Measurements from ENCODE around the gene MKNK2.

MKNK2 gene

DNA sequence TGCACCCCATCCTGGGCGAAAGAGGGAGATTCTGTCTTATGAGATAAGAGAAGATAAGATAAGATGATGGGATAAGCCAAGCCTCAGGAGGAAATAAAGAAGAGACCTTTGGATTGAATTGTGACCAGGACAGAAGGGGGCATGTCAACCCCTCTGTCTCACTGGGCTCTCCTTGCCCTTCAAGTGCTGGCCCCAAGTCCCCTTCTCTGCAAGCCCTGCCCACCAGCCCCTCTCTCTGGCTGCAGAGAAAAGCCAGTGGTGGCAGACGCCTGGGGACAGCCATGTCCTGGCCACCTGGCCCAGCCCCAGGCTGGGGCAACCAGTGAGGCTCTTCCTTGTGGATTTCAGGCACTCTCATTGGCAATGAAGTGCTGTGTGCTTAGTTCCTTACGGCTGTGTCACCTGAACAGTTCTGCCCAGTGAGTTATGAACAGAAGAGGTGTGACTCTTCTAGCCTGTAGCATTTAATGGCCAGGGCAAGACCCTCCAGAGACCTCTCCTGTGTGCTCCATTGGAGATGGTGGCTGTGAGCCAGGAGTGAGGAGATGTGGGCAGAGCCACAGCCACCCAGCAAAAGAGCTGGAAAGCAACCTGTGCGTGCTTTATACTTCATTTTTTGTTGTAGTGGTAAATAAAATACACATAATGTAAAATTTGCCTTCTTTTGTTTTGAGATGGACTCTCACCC lies 29.4 kb downstream of the MKNK2 start:
- no peaks in the 10 kb centered on the region for H3K9me3 ChIP-seq (ENCODE audit: low read length)
- H2AFZ ChIP-seq (ENCODE audit: low read length): no peak overlapping the region
- H3K4me1 ChIP-seq (ENCODE audit: insufficient read depth, low read length, severe bottlenecking): peaks cover under 1% of the 10 kb centered on the region
- no peak overlapping the region for H3K4me3 ChIP-seq (ENCODE audit: low read depth, low read length, poor library complexity, severe bottlenecking)
- H3F3A ChIP-seq (ENCODE audit: insufficient read depth, low read length): no peaks in the 10 kb centered on the region
- no peak overlapping the region for H3K27ac ChIP-seq (ENCODE audit: low read depth, low read length, poor library complexity, severe bottlenecking)
- H3K27me3 ChIP-seq (ENCODE audit: insufficient read depth, low read length): no peaks in the 10 kb centered on the region
- no peak overlapping the region for H3K4me2 ChIP-seq (ENCODE audit: low read length)
- no peaks in the 10 kb centered on the region for H3K79me2 ChIP-seq (ENCODE audit: insufficient read depth, low read length)
- no peaks in the 10 kb centered on the region for H4K20me1 ChIP-seq (ENCODE audit: insufficient read depth, low read length)
- H3K9ac ChIP-seq (ENCODE audit: low read length): no peak overlapping the region
- TF ChIP-seq, protein P1, sequence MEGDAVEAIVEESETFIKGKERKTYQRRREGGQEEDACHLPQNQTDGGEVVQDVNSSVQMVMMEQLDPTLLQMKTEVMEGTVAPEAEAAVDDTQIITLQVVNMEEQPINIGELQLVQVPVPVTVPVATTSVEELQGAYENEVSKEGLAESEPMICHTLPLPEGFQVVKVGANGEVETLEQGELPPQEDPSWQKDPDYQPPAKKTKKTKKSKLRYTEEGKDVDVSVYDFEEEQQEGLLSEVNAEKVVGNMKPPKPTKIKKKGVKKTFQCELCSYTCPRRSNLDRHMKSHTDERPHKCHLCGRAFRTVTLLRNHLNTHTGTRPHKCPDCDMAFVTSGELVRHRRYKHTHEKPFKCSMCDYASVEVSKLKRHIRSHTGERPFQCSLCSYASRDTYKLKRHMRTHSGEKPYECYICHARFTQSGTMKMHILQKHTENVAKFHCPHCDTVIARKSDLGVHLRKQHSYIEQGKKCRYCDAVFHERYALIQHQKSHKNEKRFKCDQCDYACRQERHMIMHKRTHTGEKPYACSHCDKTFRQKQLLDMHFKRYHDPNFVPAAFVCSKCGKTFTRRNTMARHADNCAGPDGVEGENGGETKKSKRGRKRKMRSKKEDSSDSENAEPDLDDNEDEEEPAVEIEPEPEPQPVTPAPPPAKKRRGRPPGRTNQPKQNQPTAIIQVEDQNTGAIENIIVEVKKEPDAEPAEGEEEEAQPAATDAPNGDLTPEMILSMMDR (IDR thresholded peaks at IDR 0.05; ENCODE audit: low read length): no peak
- TF ChIP-seq EZH2 (IDR thresholded peaks at IDR 0.05; ENCODE audit: borderline replicate concordance, low read length): no peak
- H3K9me2 ChIP-seq (ENCODE audit: low read depth, low read length): no peaks in the 10 kb centered on the region
- H3K36me3 ChIP-seq (ENCODE audit: insufficient read depth, low read length): no peaks in the 10 kb centered on the region; the same call in 1 of the 2 replicates

DNA sequence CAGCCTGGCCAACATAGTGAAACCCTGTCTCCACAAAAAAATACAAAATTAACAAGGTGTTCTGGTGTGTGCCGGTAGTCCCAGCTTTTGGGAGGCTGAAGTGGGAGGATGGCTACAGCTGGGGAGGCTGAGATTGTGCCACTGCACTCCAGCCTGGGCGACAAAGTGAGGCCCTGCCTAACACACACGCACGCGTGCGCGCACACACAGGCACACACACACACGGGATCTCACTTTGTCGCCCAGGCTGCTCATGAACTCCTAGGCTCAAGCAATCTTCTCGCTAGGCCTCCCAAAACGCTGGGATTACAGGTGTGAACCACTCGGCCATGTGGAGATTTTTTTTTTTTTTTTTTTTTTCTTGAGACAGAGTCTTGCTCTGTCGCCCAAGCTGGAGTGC lies 32.3 kb downstream of the MKNK2 start:
- H3K9me3 ChIP-seq (ENCODE audit: low read length): no peaks in the 10 kb centered on the region
- no peaks in the 10 kb centered on the region for H4K20me1 ChIP-seq (ENCODE audit: insufficient read depth, low read length)
- no peak overlapping the region for H3K4me3 ChIP-seq (ENCODE audit: low read depth, low read length, poor library complexity, severe bottlenecking)
- H3K9me2 ChIP-seq (ENCODE audit: low read depth, low read length): no peaks in the 10 kb centered on the region
- H3K79me2 ChIP-seq (ENCODE audit: insufficient read depth, low read length): no peaks in the 10 kb centered on the region
- no peak overlapping the region for H3K9ac ChIP-seq (ENCODE audit: low read length)
- no peaks in the 10 kb centered on the region for H3K36me3 ChIP-seq (ENCODE audit: insufficient read depth, low read length)
- no peaks in the 10 kb centered on the region for H3F3A ChIP-seq (ENCODE audit: insufficient read depth, low read length)
- H3K4me1 ChIP-seq (ENCODE audit: insufficient read depth, low read length, severe bottlenecking): peaks cover 14% of the 10 kb centered on the region
- H3K27ac ChIP-seq (ENCODE audit: low read depth, low read length, poor library complexity, severe bottlenecking): no peak overlapping the region
- H3K4me2 ChIP-seq (ENCODE audit: low read length): no peak overlapping the region
- no peak for TF ChIP-seq EZH2 (IDR thresholded peaks at IDR 0.05; ENCODE audit: borderline replicate concordance, low read length)
- TF ChIP-seq, protein P1 (IDR thresholded peaks at IDR 0.05; ENCODE audit: low read length): no peak
- no peak overlapping the region for H2AFZ ChIP-seq (ENCODE audit: low read length)
- no peaks in the 10 kb centered on the region for H3K27me3 ChIP-seq (ENCODE audit: insufficient read depth, low read length)

DNA sequence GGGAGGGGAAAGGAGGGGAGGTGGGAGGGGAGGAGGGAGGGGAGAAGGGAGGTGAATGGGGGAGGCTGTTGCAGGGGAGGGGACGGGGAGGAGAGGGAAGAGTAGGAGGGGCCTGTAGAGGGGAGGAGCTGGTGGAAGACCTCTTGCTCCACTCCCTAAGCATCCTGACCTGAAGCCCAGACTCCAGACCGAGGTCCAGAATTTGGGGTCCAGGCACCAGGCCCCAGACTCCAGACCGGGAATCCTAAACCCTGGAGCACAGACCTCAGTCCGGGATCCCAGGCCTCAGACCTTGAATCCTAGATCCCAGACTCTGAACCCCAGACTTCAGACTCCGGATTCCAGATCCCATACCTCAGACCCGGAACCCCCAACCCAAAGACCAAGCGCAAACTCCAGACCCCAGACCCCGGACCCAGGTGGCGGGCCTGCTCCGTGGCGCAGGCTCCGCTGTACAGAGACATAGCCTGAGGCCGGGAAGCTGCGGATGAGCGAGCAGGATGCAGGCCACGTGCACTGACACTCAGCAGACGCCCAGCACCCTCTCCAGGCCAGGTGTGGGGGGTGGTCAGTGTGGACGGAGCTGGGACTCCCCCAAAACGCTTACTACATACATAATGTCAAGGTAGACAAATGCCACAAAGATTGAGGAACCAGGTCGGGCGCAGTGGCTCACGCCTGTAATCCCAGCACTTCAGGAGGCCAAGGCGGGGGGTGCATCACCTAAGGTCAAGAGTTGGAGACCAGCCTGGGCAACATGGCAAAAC lies 34.8 kb downstream of the MKNK2 start:
- H3K79me2 ChIP-seq (ENCODE audit: insufficient read depth, low read length): no peaks in the 10 kb centered on the region
- H3K27me3 ChIP-seq (ENCODE audit: insufficient read depth, low read length): no peaks in the 10 kb centered on the region
- no peaks in the 10 kb centered on the region for H3F3A ChIP-seq (ENCODE audit: insufficient read depth, low read length)
- H3K36me3 ChIP-seq (ENCODE audit: insufficient read depth, low read length): no peaks in the 10 kb centered on the region
- peak overlapping the region; percentile 68 for H3K4me3 ChIP-seq (ENCODE audit: low read depth, low read length, poor library complexity, severe bottlenecking)
- peaks cover 14% of the 10 kb centered on the region for H3K4me1 ChIP-seq (ENCODE audit: insufficient read depth, low read length, severe bottlenecking)
- H3K4me2 ChIP-seq (ENCODE audit: low read length): peak overlapping the region; percentile 78
- H3K9ac ChIP-seq (ENCODE audit: low read length): peak overlapping the region; percentile 65; the same call in 1 of the 2 replicates
- no peaks in the 10 kb centered on the region for H4K20me1 ChIP-seq (ENCODE audit: insufficient read depth, low read length)
- H3K9me3 ChIP-seq (ENCODE audit: low read length): no peaks in the 10 kb centered on the region
- H2AFZ ChIP-seq (ENCODE audit: low read length): no peak overlapping the region
- TF ChIP-seq EZH2 (IDR thresholded peaks at IDR 0.05; ENCODE audit: borderline replicate concordance, low read length): no peak
- TF ChIP-seq, protein P1 (IDR thresholded peaks at IDR 0.05; ENCODE audit: low read length): no peak
- H3K9me2 ChIP-seq (ENCODE audit: low read depth, low read length): no peaks in the 10 kb centered on the region
- no peak overlapping the region for H3K27ac ChIP-seq (ENCODE audit: low read depth, low read length, poor library complexity, severe bottlenecking)

All from OCI-LY1 (cell line).